GM19468 (cell line): ENCODE measurements around the gene RAB6B.

ENCODE experiments used
- ATAC-seq: cut with Tn5 transposase; IDR thresholded peaks from one replicate; pipeline ENCODE4 v1.9.1; 2021; ENCODE audit warnings: mild to moderate bottlenecking, moderate library complexity, moderate number of reproducible peaks; ENCODE audit not compliant: unreplicated experiment; ENCODE audit errors: extremely low read depth

Gene RAB6B

DNA sequence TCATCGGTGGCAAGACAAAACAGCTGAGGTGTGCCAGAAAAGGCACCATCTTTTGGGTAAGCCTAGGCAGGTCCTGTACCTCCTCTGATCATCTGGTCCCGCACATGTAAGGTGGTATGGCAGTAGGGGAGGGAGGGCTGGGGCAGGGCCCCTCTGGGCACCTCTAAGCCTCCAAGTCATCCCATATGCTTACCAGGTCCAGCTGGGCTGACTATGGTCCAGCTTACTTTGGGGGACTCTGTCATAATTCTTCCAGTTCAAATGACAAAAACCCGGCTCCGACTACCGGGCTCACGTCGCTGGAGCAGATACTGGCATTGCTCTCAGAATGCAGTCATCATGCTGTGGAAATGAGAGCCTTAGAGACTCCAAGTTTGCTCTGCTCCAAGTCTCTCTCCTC lies 1.9 kb upstream of the RAB6B start:
- ATAC-seq: no peak

DNA sequence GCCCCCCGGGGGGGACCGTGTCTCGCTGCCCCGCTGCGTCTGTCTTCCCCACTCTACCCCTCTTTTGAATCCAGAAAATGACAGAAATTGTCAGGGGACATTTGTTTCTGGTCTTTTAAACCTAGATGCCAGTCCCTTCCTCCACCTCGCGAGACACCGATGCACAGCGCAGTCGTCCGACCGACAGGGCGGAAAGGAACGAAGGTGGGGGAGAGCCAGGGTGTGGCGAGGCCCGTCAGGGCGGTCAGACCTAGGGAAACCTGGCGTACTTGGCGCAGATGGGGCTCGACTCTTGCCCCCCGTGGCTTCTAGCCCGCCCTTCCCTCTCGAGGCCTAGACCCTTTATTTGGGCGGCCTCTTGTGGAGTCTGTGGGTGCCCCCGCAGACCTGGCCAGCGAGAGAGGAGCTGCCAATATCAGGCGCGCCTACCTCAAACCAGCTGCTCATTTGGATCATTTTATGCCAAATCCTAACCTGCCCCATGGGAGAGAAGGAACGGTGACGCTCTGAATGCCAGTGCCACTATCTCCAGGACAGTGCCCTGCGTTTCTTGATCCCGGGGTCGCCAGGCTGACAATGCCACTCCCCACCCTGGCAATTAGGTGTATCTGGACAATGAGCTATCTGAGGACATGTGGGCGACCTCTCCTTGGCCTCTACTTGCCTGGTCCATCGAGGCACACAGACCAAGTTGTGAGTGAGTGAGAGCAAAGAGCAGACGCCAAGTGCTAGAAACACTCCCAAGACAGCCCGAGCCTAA lies 500 bp upstream of the RAB6B start:
- no peak for ATAC-seq

DNA sequence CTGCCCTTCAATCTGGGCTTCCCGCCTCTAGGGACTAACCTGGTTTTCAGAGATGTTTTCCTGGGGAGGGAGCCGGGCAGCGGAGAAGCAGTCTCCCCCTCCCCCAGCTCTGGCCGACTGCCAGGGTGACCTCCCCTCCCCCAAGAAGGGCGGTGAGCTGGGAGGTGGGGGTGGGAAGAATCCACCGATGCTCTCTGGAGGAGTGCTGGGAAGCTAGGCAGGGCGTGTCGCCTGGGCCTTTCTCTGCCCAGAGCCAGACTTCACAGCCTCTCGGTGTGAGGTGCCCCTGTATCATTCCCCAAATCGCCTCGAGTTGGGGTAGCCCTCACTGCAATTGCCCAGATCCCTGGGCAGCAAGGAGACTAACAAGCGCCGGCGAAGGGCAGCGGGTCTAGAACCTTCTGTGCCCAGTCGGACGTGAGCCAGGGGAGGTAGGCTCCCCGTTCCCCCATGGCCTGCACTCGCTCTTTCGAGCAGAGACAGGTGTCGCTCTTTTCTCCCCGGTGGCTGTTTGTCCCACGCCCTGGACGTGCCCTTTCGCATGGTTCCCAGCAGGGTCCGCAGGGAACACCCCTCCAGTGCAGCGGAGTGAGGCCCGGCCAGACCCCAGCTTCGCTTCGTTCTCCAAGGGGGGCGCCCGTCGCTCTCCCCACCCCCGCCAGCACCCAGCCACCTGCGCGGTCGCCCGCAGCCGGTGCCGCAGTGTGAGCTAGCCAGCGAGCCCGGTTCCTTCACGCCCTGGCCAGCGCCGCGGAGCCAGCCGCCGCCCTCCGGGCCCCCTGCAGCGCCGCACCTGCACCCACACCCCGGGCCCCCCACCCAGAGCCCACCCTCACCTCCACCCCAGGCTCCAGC lies 1.1 kb downstream of the RAB6B start:
- no peak for ATAC-seq

DNA sequence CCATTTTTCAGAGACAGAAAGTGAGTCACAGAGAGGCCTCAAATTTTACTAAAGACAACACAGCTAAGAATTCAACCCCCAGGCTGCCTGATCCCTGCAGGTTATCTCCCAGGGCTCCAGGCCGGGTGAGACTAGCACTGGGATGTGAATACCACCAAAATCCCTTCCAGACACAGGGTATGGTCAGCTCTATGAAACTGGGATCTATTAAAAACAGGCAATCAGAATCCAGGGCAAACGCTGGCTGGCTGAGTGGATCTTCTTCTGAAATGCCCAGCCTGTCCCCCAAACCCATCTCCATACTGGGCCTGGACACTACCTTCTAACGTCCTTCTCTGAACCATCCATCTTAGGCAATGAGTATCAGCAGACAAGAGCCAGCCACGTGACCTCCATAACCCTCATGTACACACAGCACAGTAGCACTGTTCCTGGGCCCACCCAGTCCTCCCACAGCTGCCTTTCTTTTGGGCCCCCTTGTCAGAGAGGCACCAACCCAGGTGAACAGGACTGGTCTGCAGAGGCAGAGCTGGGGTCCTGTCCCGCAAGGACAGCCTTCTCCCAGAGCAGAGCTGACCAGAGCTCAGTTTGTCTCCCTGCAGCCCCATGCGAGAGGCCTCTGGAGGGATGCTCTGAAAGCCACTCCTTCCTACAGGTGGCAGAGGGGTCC lies 1.9 kb downstream of the RAB6B start:
- no peak for ATAC-seq

DNA sequence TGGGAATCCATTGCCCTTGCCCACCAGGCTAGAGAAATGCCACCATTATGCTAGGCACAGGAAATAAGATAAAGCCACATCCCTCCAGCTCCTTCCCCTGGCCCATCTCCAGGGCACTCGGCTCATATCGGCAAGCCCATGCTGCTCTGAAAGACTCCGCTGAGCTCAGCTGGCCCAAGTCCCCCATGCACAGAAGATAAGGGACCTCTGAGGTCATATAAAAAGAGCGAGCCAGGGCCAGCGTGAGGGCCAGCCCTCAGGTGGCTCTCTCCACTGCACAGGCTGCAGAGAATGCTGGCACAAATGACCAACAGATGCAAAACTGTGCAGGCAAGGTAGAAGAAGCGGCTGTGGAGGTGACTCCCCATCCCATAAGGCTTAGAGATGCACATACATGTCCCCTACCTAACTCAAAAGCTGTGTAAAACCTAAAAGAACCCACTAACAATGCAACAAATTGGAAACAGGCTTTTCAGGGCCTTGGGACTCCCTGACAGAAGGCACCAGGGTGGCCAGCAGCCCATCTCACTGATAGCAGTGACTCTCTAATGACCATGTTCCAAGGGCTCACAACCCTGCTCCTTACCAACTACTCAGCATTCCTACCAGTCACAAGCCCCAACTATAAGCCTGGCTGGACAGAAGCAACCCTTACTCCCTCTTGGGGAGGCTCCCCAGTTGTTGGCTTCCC lies 3.0 kb downstream of the RAB6B start:
- ATAC-seq: no peak

DNA sequence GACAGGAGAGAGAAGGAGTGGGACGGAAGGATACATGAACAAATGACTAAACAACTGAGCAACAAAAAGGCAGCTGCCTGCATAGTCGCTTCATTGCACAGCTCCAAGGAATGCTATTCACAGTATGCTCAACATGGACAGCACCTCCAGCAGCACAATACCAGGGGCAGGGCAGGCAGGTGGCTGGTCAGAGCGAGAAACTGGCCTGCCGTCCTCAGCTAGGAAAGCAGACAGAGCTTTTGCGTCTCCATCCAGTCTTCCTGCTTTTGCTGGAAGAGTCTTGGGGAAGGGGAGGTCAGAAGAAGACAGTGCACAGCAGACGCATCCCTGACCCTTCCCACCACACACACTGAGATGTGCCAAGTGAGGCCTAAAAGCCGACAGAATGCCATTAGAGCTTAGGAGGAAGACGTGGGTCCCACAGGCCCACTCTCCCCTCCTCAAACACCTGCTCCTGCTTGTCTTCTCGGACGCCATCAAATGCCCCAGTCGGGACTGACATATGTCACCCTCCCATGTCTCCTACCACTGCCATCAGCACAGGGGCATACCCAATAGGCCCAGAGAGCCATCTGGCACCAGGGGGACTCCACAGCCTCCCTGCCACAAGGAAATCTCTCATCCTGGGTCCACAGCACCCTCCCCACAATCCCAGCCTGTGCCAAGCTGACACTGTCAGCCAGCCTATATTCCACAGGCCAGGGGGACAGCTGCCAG lies 3.9 kb downstream of the RAB6B start:
- no peak for ATAC-seq

DNA sequence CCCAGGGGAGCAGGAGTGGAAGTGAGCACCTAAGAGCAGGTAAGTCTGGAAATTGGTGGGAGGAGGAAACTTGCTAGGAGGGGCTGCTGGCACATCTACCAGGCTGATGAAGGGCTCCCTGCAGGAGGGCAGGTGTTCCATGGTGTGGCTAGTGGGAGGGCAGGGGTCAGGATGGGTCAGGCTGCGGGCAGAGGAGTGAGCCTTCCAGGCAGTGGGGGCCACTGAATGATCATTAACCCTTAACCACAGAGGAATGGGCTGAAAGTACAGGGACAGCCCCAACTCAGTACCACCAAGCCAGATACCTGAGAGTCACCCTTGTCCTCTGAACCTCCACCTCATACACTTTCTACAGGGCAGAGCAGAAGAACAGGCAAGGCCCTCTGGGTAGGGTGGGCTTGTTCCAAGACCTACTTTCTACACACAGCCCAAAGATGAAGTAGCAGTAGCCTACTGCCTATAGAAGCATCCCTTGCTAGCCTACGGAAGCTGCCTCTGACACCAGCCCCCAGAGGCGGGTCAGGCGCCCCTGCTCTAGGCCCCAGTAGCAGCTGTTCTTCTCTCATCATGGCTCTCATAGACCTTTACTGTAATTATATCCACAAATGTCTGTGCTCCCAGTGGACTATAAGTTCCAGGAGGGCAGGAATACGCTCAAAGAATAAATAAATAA lies 4.6 kb downstream of the RAB6B start:
- no peak for ATAC-seq

DNA sequence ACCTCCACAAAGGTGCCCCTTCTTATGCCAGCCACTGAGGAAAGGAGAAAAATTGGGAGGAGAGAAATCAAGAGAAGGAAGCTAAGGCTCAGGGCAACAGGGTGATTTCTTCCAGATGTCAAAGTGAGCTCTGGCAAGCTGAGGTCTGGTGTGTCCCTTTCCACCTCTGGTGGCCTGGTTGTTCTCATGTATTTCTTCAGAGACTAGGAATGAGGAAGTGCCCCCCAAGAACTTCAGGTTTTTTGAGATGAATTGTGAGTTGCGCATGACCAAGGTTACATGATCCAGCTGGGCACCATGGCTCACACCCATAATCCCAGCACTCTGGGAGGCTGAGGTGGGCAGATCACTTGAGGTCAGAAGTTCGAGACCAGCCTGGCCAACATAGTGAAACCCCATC lies 5.6 kb downstream of the RAB6B start:
- no peak for ATAC-seq

DNA sequence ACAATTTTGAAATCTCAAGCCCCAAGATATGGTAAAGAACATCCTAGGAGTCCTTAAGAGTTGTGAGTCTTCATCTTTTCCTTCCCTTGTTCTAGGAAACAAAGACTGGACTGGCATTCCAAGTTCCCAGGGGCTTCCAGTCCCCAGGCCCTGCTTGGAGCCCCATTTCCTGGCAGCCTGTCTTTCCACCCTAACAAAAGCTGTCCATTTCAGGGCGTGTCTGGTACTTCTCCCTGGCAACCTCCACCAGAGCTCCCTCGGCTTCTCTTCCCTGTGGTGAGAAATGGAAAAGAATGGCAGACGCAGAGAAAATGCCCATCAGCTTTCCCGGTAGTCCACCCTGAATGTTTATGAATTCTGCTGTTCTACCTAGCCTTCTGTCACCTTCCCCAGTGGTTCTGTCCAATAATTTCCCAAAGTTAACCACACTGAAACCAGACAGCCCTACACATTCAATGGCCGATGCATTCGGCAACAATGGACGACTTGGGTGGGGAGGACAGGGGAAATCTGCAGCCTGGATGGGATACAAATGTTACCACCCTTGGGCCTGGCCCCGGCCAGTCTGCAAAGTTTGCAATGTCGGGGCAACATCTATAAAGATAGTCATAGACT lies 6.8 kb downstream of the RAB6B start:
- ATAC-seq: no peak

DNA sequence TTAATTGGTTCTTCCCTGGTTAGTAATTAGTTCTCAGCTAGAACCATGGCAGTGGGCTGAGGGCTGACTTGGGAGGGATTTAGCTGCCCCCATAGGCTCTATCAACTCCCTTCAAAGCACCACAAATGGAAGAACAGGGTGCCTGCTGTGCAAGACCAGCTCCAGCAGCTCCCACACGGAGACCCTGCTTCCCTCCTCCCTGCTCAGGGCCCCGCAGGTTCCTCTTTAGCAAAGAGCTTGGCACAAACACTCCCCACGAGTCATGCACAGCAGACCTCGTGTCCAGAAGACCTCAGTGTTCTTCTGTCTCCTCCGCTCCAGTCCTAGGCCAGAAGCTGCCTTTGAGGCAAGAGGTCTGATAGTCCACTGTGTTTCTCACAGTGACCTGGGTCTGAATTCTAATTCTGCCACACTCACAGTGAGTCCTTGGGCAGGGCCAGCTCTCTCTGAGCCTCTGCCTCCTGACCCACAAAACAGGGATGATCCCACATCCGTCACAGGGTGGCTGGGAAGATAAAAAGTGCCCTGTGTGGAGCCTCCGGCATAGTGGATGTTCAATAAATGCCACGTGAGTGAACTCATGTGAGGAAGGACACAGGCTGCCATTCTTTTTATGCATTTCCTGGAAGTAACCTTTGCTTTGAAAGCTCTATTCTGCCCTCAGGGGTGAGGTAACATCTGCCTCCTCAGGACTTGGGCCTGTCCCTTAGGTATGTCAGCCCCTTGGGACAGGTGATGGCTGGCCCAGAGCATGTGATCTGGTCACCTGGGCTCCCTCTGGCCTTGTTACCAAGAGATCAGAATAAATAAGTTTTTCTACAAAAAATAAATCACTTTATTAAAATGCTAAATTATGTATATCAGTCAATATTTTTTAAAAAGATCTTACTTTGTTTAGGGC lies 7.6 kb downstream of the RAB6B start:
- ATAC-seq: no peak

DNA sequence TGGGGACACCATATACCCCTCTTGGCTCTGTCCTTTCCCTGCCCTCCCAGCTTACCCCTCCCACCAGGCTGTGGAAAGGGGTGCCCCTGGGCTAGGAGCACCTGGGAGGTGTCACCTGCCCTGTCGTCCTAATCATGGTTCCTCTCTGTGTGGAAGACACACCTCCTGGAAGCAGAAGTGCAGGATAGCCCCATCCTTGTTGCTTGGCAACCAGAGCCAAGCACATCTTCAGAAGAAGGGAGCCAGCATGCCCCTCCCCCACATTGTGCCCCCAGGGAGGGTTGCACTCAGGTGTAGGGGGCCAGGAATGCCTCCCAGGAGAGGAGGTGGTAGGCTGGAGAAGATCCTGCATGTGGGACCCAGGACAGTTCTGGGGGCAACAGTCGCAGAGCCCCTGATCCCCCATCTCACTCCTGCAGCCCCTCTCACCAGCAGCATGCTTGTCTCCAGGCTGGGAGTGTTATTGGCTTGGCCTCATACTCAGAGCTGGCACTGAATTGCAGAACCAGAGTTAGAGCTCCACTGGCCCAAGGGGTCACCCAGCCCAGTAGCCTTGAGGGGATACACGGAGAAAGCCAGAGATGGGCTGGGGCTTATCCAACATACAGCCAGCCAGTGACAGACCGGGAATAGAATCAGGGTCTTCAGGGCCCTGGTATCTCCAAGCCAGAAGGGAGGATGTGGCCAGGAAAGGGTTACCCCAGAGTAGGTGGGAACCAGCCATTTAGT lies 8.4 kb downstream of the RAB6B start:
- ATAC-seq: no peak

DNA sequence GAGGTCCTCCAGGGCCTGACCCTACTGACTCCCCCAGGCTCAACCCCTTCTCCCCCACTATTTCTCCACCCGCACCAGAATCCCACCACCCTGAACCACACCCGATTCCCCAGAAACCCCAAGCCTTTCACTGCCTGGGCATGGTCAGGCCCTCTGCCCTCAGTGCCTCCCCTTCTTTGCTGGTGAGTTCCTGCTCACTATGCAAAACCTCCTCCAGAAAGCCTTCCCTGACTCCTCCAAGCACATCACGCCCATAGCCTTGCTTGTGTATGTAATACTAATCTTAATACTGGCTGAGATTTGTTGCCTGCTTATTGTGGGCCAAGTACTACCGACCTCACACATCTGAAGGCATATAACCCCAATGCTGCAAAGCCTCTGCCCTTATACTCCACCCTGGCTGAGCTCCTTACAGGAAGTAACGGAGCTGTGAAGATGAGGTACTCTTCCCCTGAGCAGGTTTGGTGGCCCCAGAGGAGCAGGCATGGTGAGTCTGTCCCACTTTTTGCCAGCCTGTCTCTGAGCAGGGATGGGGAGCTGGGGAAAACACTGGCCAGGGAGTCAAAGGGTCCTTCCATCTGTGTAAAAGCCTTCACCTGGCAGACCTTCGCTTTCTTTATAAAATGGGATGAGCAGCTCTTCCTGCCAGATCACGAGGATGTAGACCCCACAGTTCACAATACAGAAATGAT lies 9.5 kb downstream of the RAB6B start:
- no peak for ATAC-seq

DNA sequence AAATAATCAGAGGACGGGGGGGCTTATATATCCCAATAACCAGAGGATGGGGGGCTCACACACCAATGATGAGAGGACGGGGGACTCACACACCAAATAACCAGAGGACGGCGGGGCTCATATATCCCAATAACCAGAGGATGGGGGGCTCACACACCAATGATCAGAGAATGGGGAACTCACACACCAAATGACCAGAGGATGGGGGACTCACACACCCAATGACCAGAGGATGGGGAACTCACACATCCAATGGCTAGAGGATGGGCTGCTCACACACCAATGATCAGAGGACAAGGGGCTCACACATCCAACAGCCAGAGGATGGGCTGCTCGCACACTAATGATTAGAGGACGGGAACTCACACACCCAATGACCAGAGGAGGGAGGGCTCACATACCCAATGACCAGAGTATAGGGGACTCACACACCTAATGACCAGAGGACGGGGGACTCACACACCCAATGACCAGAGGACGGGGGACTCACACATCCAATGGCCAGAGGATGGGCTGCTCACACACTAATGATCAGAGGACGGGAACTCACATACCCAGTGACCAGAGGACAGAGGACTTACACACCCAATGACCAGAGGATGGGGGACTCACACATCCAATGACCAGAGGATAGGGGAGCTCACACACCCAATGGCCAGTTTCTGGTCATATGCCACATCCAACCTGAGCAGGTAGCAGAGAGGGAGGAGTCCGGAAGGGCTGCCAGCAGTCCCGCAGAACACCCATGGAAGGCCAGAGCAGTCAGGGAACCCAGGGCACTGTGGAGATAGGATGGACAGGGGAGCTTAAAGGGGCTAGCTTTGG lies 10.6 kb downstream of the RAB6B start:
- no peak for ATAC-seq

DNA sequence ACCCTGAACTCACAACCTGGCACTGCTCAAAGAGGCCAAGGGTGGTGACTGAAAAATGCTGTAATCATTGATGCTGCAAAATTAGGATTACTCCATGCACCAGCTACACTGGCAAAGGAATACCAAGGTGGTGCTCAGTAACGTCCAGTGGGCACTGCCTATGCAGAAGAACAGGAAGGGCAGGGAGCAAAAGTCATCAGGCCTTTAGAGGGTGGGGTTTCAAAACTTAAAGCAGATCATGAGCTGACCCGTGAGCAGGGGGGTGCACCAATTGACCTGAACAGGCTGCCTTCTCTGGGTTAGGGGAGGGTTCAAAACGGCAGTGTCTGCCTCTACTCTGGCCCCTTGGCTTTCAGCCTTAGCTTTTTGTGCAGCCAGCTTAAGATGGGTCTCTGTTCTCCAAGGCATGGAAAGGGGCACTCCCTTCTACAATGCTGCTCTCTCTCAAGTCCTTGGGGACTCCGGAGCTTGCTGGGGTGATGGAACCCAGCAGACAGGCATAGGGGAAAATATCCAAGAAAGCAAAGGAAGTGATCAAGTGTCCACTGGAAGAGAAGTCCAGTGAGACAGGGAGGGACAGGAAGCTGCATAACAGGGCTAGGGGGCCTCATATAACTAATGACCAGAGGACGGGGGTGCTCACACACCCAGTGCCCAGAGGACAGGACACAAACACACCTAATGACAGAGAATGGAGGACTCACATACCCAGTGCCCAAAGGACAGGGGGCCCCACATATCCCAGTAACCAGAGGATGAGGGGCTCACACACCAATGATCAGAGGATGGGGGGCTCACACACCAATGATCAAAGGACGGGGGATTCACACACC lies 11.4 kb downstream of the RAB6B start:
- ATAC-seq: no peak

DNA sequence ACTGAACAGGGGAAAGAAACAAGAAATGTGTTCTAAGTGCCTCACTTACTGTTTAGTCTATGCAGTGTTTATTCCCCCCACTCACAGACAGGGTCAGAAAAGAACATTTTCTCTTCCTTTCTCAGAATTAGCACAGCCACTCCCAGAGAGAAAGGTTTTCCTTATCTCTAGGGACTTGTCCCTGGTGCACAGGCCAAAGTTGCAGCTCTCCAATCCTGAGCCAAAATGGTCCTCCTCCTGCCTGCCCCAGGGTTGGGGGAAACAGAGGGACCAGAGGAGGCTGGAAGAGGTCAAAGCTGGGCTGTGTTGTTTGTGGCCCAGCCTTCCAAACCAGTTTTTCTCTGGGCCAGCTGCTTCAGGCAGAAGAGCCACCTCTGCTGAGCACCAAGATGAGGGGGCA lies 12.0 kb downstream of the RAB6B start:
- ATAC-seq: no peak
